Coronary artery (tissue), 2 donors: ENCODE results near the gene ATP6V1G2.

Experiments used
- DNase-seq: peaks from one replicate; pipeline ENCODE4 v3.0.0-alpha.2; 2017; ENCODE audit warnings: low spot score
- H3K27ac ChIP-seq, 2 donors: fragments of 200-600 bp; sonication (generic); one replicate each; pipeline ENCODE4 v1.5.1; 2016 to 2019
- H3K4me3 ChIP-seq: fragments of 200-600 bp; sonication (generic); 2 replicates; pipeline ENCODE4 v1.5.1; 2016; ENCODE audit warnings: mild to moderate bottlenecking, moderate library complexity
- CTCF ChIP-seq: fragments of 200-600 bp; sonication (generic); IDR thresholded peaks from one replicate; pipeline ENCODE4 v1.5.1; 2019; ENCODE audit warnings: antibody characterized with exemption

The ATP6V1G2 gene

GRCh38 chr6:31579546-31580437 is 33.4 kb upstream of the ATP6V1G2 start:
- no peak for TF ChIP-seq CTCF
- no peak overlapping the region for H3K4me3 ChIP-seq
- no peak for DNase-seq
- no peak overlapping the region for H3K27ac ChIP-seq

GRCh38 chr6:31579119-31579505 is 32.7 kb upstream of the ATP6V1G2 start:
- TF ChIP-seq CTCF, result no peak
- DNase-seq, result no peak
- Histone ChIP-seq H3K27ac (no peak overlapping the region), H3K4me3 (no peak overlapping the region)

- no peak for DNase-seq
- no peak overlapping the region for H3K27ac ChIP-seq
- TF ChIP-seq CTCF, result no peak
- no peak overlapping the region for H3K4me3 ChIP-seq
These were observed 32.0 kb upstream of the ATP6V1G2 start for GRCh38 chr6:31578184-31579118.

- no peak for DNase-seq
- H3K4me3 ChIP-seq, result no peak overlapping the region
- H3K27ac ChIP-seq, result no peak overlapping the region
- TF ChIP-seq CTCF, result no peak
These were observed 31.2 kb upstream of the ATP6V1G2 start for GRCh38 chr6:31577579-31577966.

GRCh38 chr6:31576897-31577578 is 30.6 kb upstream of the ATP6V1G2 start:
- TF ChIP-seq CTCF, result no peak
- no peak for DNase-seq
- no peak overlapping the region for H3K4me3 ChIP-seq
- H3K27ac ChIP-seq, result no peak overlapping the region

- Histone ChIP-seq H3K4me3 (peak overlapping the region; percentile 62), H3K27ac (no peak overlapping the region)
- TF ChIP-seq CTCF, result no peak
These were observed 29.7 kb upstream of the ATP6V1G2 start for GRCh38 chr6:31575952-31576685.

More at GRCh38 chr6:31575952-31576685, 29.7 kb upstream of the ATP6V1G2 start:
- DNase-seq, result no peak
